ENCODE measurements around the gene PES1.

The PES1 gene

DNA sequence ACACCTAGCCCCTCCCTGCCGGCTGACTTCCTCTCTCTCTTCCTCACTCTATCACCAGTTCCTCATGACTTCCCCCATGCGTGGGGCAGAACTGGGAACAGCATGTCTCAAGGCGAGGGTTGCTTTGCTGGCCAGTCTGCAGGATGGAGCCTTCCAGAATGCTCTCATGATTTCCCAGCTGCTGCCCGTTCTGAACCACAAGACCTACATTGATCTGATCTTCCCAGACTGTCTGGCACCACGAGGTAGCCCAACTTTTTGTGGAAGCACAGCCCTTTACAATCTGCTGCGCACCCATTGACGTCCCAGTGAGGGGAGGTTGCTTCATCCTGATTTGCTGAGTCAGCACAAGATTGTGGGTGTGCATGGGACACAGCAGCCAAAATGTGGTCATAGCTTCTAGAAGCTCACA is 23.8 kb upstream of the PES1 start:
- H3K36me3 Mint-ChIP-seq (ENCODE audit: low read depth): no peaks in the 10 kb centered on the region
- no peaks in the 10 kb centered on the region for H3K4me1 Mint-ChIP-seq (ENCODE audit: low read depth)
- DNase-seq: no peak
- no peaks in the 10 kb centered on the region for H3K9me3 Mint-ChIP-seq
- no peak overlapping the region for H3K4me3 Mint-ChIP-seq
- H3K27me3 Mint-ChIP-seq: no peaks in the 10 kb centered on the region
- H3K27ac Mint-ChIP-seq: no peak overlapping the region

DNA sequence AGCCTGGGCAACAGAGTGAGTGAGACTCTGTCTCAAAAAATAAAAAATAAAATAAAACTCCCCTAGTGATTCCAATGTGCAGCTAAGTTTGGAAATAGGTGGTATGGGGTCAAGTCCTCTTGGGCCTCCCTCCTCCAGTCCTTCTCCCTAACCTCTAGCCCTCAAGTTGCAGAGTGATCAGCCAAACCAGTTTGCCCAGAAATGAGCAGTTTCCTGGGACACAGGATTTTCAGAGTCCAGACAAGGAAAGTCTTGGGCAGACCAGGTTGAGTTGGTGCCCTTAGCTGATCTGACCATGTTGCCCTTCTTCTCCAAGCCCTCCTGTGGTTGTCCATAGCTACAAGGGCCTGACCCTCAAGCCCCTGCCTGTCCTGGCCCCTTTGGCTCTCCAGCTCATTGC is 23.2 kb upstream of the PES1 start:
- no peak for DNase-seq
- Mint-ChIP-seq H3K4me1 (ENCODE audit: low read depth) (no peaks in the 10 kb centered on the region), H3K4me3 (no peak overlapping the region), H3K36me3 (ENCODE audit: low read depth) (no peaks in the 10 kb centered on the region), H3K9me3 (no peaks in the 10 kb centered on the region), H3K27me3 (no peaks in the 10 kb centered on the region), H3K27ac (no peak overlapping the region)

DNA sequence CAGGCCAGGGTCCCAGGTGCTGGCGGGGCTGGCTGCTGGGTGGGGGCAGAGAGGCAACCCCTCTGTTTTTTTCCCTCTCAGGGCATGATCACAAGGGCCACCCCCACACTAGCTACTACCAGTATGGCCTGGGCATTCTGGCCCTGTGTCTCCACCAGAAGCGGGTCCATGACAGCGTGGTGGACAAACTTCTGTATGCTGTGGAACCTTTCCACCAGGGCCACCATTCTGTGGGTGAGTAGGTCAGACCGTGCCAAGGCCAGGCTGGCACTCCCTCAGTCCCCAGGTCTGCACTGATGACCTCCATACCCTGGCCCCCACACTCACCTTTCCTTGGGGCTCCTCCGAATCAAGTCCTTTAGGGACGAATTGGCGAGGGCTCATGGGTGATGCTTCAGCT is 22.6 kb upstream of the PES1 start:
- Mint-ChIP-seq H3K9me3 (no peaks in the 10 kb centered on the region), H3K4me1 (ENCODE audit: low read depth) (peaks cover 4% of the 10 kb centered on the region), H3K4me3 (no peak overlapping the region), H3K27me3 (no peaks in the 10 kb centered on the region), H3K27ac (no peak overlapping the region), H3K36me3 (ENCODE audit: low read depth) (no peaks in the 10 kb centered on the region)
- no peak for DNase-seq

DNA sequence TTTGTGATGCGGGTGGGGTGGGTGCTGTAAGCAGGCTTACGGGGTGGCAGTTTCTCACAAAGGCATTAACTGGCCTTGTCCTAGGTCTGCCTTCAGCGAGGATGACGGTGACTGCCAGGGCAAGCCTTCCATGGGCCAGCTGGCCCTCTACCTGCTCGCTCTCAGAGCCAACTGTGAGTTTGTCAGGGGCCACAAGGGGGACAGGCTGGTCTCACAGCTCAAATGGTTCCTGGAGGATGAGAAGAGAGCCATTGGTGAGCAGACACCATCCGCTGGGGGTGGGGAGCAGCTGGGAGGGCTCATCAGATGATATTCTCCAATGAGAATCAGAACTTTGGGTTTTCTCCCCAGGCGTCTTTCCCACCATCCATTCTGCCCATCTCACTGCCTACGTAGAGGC is 21.1 kb upstream of the PES1 start:
- no peak for DNase-seq
- Mint-ChIP-seq H3K36me3 (ENCODE audit: low read depth) (no peaks in the 10 kb centered on the region), H3K27me3 (no peaks in the 10 kb centered on the region), H3K4me1 (ENCODE audit: low read depth) (peaks cover 9% of the 10 kb centered on the region), H3K4me3 (no peak overlapping the region), H3K27ac (no peak overlapping the region), H3K9me3 (no peaks in the 10 kb centered on the region)

DNA sequence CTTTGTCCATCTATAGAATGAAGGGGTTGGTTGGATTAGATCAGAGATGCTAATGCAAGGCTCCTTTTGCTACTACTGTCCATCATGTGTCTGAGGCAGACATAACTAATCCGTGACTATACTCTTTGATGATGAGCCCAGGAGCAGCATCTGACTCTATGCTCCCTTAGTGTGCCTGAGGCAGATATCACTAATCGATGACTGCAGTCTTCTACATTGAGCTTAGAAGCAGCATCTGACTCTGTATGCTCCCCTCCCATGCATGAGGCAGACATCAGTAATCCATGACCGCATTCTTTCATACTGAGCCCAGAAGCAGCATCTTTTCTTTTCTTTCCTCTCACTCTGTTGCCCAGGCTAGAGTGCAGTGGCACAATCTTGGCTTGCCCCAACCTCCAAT is 19.5 kb upstream of the PES1 start:
- Mint-ChIP-seq H3K36me3 (ENCODE audit: low read depth) (no peaks in the 10 kb centered on the region), H3K27ac (no peak overlapping the region), H3K4me3 (no peak overlapping the region), H3K4me1 (ENCODE audit: low read depth) (peaks cover 24% of the 10 kb centered on the region), H3K9me3 (no peaks in the 10 kb centered on the region), H3K27me3 (no peaks in the 10 kb centered on the region)
- DNase-seq: no peak

DNA sequence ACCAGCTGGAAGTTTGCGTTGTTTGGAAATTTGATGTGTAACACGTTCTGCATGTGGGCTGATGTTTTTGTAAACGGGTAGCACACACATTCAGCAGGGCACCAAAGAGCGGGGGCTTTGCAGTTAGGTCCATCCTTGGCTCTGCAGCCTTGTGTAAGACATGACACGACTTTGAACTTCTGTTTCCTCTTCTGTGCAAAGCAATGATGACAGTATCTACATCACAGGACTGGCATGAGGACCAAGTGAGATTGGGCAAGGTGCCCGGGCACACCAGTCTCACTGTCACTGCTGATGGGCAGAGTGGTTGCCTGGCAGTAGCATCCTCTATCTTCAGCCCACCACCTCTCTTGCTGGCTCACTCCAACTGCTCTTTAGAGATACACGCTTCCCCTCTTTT is 18.6 kb upstream of the PES1 start:
- no peak overlapping the region for H3K27ac Mint-ChIP-seq
- DNase-seq: no peak
- peaks cover 31% of the 10 kb centered on the region for H3K4me1 Mint-ChIP-seq (ENCODE audit: low read depth)
- H3K9me3 Mint-ChIP-seq: no peaks in the 10 kb centered on the region
- H3K4me3 Mint-ChIP-seq: no peak overlapping the region
- no peaks in the 10 kb centered on the region for H3K27me3 Mint-ChIP-seq
- no peaks in the 10 kb centered on the region for H3K36me3 Mint-ChIP-seq (ENCODE audit: low read depth)

DNA sequence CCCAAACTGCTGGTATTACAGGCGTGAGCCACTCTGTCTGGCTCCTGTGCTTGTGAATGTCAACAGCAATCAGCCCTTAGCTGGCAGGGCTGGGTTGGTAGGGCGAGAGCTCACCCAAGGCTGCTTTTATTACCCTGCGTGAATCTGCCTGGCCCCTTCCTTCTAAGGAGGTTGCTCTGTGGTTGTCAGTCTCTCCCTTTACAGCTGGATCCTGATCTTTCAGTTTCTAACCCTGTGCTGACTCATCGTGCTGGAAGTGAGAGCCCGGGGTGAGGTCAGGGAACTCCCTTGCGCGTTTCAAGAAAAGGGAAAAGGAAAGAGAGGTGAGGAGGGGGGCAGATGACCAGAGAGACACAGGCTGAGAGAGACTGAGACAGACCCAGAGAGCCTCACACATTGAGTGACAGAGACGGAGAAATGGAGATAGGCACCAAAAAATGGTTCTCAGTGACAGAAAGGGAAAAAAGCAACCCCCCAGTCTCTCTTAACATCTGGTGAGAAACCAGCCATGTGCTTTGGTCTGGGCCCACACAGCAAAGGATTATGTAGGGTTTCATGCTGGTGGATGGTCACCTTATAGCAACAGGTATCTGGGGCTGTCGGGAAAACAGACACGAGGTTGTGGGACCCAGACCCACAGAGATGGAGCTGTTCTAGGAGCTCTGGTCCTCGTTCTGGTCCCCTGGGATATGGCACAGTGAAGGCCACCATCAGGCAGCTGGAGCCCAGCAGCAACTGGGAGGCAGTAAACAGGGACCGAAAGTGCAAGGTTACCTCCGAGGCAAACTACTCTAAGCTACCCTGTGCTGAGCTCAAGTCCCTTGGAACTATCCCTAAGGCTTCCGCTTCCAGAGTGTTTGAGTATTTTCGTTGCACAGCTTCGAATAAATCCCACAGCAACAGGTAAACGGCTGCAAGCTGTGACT is 17.8 kb upstream of the PES1 start:
- Mint-ChIP-seq H3K4me1 (ENCODE audit: low read depth) (peaks cover 31% of the 10 kb centered on the region), H3K36me3 (ENCODE audit: low read depth) (no peaks in the 10 kb centered on the region), H3K4me3 (no peak overlapping the region), H3K27ac (peak overlapping the region; percentile 31), H3K9me3 (no peaks in the 10 kb centered on the region), H3K27me3 (no peaks in the 10 kb centered on the region)
- no peak for DNase-seq

- no peak for DNase-seq
- no peaks in the 10 kb centered on the region for H3K27me3 Mint-ChIP-seq
- peaks cover 31% of the 10 kb centered on the region for H3K4me1 Mint-ChIP-seq (ENCODE audit: low read depth)
- H3K4me3 Mint-ChIP-seq: no peak overlapping the region
- H3K27ac Mint-ChIP-seq: no peak overlapping the region
- no peaks in the 10 kb centered on the region for H3K9me3 Mint-ChIP-seq
- H3K36me3 Mint-ChIP-seq (ENCODE audit: low read depth): no peaks in the 10 kb centered on the region
These were observed 16.2 kb upstream of the PES1 start for GRCh38 chr22:30607939-30608338.

GRCh38 chr22:30607300-30607930 is 15.7 kb upstream of the PES1 start:
- Mint-ChIP-seq H3K4me3 (peak overlapping the region; percentile 74), H3K9me3 (no peaks in the 10 kb centered on the region), H3K27me3 (no peaks in the 10 kb centered on the region), H3K4me1 (ENCODE audit: low read depth) (peaks cover 31% of the 10 kb centered on the region), H3K27ac (peak overlapping the region; percentile 82), H3K36me3 (ENCODE audit: low read depth) (no peaks in the 10 kb centered on the region)
- no peak for DNase-seq

DNA sequence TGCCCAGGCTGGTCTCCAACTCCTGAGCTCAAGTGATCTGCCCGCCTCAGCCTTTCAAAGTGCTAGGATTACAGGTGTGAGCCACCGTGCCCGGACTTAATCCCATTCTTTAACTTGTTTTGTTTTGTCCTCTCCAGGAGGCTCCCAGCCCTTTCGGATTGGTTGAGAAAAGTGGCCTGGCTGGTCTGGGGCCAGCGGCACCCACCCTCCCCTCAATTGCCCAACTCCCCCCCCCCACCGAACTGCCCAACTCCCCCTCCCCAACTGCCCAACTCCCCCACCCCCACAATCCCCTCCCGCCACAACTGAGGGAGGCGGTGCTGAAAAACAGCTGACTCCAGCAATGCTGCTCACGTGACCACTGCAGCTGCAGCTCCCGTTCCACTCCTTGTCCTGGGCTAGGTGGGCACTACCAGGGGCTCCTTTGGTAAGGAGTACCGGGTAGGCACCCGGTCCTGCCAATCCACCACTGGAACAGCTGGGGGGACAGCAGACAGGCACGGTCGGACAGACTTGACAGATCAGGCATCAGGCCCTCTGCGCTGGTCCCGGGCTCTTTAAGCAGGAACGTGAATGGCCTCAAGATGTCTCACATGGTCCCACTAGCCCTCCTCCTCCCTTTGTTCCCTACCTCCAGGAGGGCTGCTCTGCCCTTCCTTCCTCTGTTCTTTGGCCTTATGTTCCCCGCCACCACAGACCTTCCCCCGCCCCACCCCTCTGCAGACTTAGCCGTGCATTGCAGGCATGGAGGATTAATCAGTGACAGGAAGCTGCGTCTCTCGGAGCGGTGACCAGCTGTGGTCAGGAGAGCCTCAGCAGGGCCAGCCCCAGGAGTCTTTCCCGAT is 15.0 kb upstream of the PES1 start, which contains the start of gene TCN2:
TCN2 (plus strand) TSS at position 720 of the 845 bp plus-strand sequence. CDS start 158 bp downstream, outside the sequence.
- Mint-ChIP-seq H3K4me3 (peak within 1 kb of the TSS; percentile 74), H3K4me1 (ENCODE audit: low read depth) (peaks cover 32% of the 10 kb centered on the region), H3K27ac (peak within 1 kb of the TSS; percentile 82), H3K27me3 (no peaks in the 10 kb centered on the region), H3K36me3 (ENCODE audit: low read depth) (no peaks in the 10 kb centered on the region), H3K9me3 (no peaks in the 10 kb centered on the region)
- DNase-seq: peak; percentile 57

GRCh38 chr22:30605449-30606110 is 13.9 kb upstream of the PES1 start:
- H3K27me3 Mint-ChIP-seq: no peaks in the 10 kb centered on the region
- no peaks in the 10 kb centered on the region for H3K36me3 Mint-ChIP-seq (ENCODE audit: low read depth)
- H3K9me3 Mint-ChIP-seq: no peaks in the 10 kb centered on the region
- no peak overlapping the region for H3K27ac Mint-ChIP-seq
- H3K4me3 Mint-ChIP-seq: no peak overlapping the region
- H3K4me1 Mint-ChIP-seq (ENCODE audit: low read depth): peaks cover 32% of the 10 kb centered on the region
- peak; percentile 53 for DNase-seq

GRCh38 chr22:30604723-30605122 is 13.0 kb upstream of the PES1 start:
- H3K36me3 Mint-ChIP-seq (ENCODE audit: low read depth): no peaks in the 10 kb centered on the region
- H3K4me1 Mint-ChIP-seq (ENCODE audit: low read depth): peaks cover 32% of the 10 kb centered on the region
- H3K4me3 Mint-ChIP-seq: no peak overlapping the region
- H3K27me3 Mint-ChIP-seq: no peaks in the 10 kb centered on the region
- H3K9me3 Mint-ChIP-seq: no peaks in the 10 kb centered on the region
- no peak for DNase-seq
- H3K27ac Mint-ChIP-seq: no peak overlapping the region

DNA sequence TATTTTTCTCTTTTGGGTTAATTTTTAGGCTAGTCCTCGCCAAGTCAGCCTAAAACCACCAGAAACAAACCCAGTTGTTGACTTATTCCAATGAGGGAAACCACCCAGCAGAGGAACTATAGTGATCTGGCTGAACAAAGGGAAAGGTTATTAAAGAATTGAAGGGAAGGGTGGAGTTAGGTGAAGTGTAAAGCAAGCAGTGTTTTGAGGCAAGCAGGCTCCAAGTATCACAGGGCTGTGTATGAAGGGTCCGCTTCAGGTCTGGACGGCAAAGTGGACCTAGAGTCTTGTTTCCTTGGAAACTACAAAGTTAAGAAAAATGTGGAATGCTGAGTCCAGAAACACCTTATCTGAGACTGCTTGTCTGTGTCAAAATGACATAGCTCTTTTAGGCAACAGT is 12.1 kb upstream of the PES1 start:
- peaks cover 24% of the 10 kb centered on the region for H3K4me1 Mint-ChIP-seq (ENCODE audit: low read depth)
- no peaks in the 10 kb centered on the region for H3K9me3 Mint-ChIP-seq
- H3K27ac Mint-ChIP-seq: no peak overlapping the region
- DNase-seq: no peak
- H3K4me3 Mint-ChIP-seq: no peak overlapping the region
- H3K36me3 Mint-ChIP-seq (ENCODE audit: low read depth): no peaks in the 10 kb centered on the region
- no peaks in the 10 kb centered on the region for H3K27me3 Mint-ChIP-seq

- no peaks in the 10 kb centered on the region for H3K36me3 Mint-ChIP-seq (ENCODE audit: low read depth)
- H3K27me3 Mint-ChIP-seq: no peaks in the 10 kb centered on the region
- H3K4me1 Mint-ChIP-seq (ENCODE audit: low read depth): peaks cover 16% of the 10 kb centered on the region
- DNase-seq: no peak
- no peak overlapping the region for H3K4me3 Mint-ChIP-seq
- H3K27ac Mint-ChIP-seq: no peak overlapping the region
- no peaks in the 10 kb centered on the region for H3K9me3 Mint-ChIP-seq
These were observed 10.3 kb upstream of the PES1 start for GRCh38 chr22:30602049-30602448.
